Measurements from ENCODE around the gene FOXP1.

FOXP1 gene

GRCh38 chr3:70916375-70917055 lies 667.0 kb downstream of the FOXP1 start:
- no peak for DNase-seq

- no peak for DNase-seq
These were observed 668.7 kb downstream of the FOXP1 start for GRCh38 chr3:70914862-70915261.

GRCh38 chr3:70911719-70912118 lies 671.8 kb downstream of the FOXP1 start:
- DNase-seq = no peak

- no peak for DNase-seq
These were observed 678.0 kb downstream of the FOXP1 start for GRCh38 chr3:70905491-70905890.

Data from NCI-H1092 treated with DMSO at 0.1 percent for 48 hours (cell line).